ENCODE measurements around the gene WDR45.
A peak's percentile ranks its signal among the peaks of the same experiment; 100 is the strongest.

Gene WDR45

DNA sequence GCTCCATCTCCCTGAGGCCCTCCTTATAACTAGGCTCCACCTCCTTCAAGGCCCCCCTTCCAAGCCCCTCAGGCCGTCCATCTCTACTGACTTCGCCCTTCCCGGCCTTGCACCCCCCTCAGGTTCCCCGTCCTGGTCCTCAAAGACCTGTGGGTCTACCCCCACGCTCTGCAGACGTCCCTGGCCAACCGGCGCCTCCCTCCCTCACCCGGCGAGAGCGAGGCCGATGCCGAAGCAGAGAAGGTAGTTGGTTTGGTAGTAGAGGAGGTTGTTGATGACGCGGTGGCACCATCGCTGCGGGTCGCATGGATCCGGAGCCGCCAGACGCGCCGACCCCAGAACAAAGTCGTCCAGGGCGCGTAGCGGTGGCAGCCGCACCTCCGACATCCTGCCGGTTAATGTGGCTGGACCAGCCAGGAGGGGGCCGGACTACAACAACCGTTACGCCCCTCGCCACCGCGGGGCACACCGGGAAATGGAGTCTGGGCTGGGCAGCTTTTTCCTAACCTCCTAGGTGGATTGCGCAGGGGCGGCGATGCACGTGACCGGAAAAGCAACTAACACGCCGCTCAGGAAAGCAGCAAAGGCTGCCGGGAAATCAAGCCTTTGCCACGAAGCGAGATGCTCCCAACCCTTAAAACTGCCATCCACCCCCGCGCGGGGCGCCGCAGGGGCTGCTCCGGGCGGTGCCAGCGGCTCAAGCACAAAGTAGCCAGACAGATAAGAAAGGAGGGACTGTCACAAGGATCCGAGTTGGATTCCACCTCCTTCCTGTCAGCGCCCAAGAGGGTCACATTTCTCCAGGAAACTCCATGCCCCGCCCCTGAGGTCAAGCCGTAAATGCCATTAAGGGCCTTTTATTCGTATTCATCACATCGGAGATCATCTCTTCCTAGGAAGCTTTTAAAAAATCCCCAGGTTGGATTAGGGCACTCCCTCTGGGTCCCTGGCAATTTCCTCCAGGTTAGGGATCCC lies 5.8 kb downstream of the WDR45 start, which contains the start of gene PRAF2 (continued):
- TF ChIP-seq, protein P1, sequence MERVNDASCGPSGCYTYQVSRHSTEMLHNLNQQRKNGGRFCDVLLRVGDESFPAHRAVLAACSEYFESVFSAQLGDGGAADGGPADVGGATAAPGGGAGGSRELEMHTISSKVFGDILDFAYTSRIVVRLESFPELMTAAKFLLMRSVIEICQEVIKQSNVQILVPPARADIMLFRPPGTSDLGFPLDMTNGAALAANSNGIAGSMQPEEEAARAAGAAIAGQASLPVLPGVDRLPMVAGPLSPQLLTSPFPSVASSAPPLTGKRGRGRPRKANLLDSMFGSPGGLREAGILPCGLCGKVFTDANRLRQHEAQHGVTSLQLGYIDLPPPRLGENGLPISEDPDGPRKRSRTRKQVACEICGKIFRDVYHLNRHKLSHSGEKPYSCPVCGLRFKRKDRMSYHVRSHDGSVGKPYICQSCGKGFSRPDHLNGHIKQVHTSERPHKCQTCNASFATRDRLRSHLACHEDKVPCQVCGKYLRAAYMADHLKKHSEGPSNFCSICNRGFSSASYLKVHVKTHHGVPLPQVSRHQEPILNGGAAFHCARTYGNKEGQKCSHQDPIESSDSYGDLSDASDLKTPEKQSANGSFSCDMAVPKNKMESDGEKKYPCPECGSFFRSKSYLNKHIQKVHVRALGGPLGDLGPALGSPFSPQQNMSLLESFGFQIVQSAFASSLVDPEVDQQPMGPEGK (tag by site-specific recombination; IDR thresholded peaks at IDR 0.05): peak; percentile 31
- TF ChIP-seq ZNF184 (tag by site-specific recombination; IDR thresholded peaks at IDR 0.05) (no peak), ZNF843 (tag by site-specific recombination; IDR thresholded peaks at IDR 0.05) (0 out of 2 replicates have a peak, but pooled peaks have one; percentile 13), KLF7 (tag by site-specific recombination; IDR thresholded peaks at IDR 0.05; ENCODE audit: borderline replicate concordance) (0 out of 2 replicates have a peak, but pooled peaks have one; percentile 38), KLF1 (tag by site-specific recombination; IDR thresholded peaks at IDR 0.05) (no peak), ZNF274 (IDR thresholded peaks at IDR 0.05; ENCODE audit: low read length) (no peak), ZNF274 (tag by site-specific recombination; IDR thresholded peaks at IDR 0.05; ENCODE audit: borderline replicate concordance) (no peak), ZEB2 (tag by site-specific recombination; IDR thresholded peaks at IDR 0.05) (peak; percentile 46; the same call in 1 of the 2 replicates), ZNF354C (tag by site-specific recombination; IDR thresholded peaks at IDR 0.05; ENCODE audit: borderline replicate concordance, low read depth) (no peak), ZNF146 (tag by site-specific recombination; IDR thresholded peaks at IDR 0.05) (no peak), ZNF426 (tag by site-specific recombination; IDR thresholded peaks at IDR 0.05) (no peak), ZNF266 (tag by site-specific recombination; IDR thresholded peaks at IDR 0.05; ENCODE audit: low read depth) (no peak), ZBTB48 (tag by site-specific recombination; IDR thresholded peaks at IDR 0.05) (peak; percentile 73), ZNF324 (tag by site-specific recombination; IDR thresholded peaks at IDR 0.05) (0 out of 2 replicates have a peak, but pooled peaks have one; percentile 31), SP7 (tag by site-specific recombination; IDR thresholded peaks at IDR 0.05) (peak; percentile 65)
- TF ChIP-seq, protein P2, sequence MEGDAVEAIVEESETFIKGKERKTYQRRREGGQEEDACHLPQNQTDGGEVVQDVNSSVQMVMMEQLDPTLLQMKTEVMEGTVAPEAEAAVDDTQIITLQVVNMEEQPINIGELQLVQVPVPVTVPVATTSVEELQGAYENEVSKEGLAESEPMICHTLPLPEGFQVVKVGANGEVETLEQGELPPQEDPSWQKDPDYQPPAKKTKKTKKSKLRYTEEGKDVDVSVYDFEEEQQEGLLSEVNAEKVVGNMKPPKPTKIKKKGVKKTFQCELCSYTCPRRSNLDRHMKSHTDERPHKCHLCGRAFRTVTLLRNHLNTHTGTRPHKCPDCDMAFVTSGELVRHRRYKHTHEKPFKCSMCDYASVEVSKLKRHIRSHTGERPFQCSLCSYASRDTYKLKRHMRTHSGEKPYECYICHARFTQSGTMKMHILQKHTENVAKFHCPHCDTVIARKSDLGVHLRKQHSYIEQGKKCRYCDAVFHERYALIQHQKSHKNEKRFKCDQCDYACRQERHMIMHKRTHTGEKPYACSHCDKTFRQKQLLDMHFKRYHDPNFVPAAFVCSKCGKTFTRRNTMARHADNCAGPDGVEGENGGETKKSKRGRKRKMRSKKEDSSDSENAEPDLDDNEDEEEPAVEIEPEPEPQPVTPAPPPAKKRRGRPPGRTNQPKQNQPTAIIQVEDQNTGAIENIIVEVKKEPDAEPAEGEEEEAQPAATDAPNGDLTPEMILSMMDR (tag by site-specific recombination; IDR thresholded peaks at IDR 0.05): peak; percentile 55
- TF ChIP-seq, protein P3, sequence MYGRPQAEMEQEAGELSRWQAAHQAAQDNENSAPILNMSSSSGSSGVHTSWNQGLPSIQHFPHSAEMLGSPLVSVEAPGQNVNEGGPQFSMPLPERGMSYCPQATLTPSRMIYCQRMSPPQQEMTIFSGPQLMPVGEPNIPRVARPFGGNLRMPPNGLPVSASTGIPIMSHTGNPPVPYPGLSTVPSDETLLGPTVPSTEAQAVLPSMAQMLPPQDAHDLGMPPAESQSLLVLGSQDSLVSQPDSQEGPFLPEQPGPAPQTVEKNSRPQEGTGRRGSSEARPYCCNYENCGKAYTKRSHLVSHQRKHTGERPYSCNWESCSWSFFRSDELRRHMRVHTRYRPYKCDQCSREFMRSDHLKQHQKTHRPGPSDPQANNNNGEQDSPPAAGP (tag by site-specific recombination; IDR thresholded peaks at IDR 0.05): peak; percentile 51; the same call in 1 of the 2 replicates
- TF ChIP-seq, protein P4, sequence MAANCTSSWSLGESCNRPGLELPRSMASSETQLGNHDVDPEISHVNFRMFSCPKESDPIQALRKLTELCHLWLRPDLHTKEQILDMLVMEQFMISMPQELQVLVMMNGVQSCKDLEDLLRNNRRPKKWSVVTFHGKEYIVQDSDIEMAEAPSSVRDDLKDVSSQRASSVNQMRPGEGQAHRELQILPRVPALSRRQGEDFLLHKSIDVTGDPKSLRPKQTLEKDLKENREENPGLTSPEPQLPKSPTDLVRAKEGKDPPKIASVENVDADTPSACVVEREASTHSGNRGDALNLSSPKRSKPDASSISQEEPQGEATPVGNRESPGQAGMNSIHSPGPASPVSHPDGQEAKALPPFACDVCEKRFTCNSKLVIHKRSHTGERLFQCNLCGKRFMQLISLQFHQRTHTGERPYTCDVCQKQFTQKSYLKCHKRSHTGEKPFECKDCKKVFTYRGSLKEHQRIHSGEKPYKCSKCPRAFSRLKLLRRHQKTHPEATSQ (tag by site-specific recombination; IDR thresholded peaks at IDR 0.05): no peak
- TF ChIP-seq, protein P5, sequence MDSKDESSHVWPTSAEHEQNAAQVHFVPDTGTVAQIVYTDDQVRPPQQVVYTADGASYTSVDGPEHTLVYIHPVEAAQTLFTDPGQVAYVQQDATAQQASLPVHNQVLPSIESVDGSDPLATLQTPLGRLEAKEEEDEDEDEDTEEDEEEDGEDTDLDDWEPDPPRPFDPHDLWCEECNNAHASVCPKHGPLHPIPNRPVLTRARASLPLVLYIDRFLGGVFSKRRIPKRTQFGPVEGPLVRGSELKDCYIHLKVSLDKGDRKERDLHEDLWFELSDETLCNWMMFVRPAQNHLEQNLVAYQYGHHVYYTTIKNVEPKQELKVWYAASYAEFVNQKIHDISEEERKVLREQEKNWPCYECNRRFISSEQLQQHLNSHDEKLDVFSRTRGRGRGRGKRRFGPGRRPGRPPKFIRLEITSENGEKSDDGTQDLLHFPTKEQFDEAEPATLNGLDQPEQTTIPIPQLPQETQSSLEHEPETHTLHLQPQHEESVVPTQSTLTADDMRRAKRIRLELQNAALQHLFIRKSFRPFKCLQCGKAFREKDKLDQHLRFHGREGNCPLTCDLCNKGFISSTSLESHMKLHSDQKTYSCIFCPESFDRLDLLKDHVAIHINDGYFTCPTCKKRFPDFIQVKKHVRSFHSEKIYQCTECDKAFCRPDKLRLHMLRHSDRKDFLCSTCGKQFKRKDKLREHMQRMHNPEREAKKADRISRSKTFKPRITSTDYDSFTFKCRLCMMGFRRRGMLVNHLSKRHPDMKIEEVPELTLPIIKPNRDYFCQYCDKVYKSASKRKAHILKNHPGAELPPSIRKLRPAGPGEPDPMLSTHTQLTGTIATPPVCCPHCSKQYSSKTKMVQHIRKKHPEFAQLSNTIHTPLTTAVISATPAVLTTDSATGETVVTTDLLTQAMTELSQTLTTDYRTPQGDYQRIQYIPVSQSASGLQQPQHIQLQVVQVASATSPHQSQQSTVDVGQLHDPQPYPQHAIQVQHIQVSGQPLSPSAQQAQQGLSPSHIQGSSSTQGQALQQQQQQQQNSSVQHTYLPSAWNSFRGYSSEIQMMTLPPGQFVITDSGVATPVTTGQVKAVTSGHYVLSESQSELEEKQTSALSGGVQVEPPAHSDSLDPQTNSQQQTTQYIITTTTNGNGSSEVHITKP (tag by site-specific recombination; IDR thresholded peaks at IDR 0.05): peak; percentile 58
- TF ChIP-seq, protein P6, sequence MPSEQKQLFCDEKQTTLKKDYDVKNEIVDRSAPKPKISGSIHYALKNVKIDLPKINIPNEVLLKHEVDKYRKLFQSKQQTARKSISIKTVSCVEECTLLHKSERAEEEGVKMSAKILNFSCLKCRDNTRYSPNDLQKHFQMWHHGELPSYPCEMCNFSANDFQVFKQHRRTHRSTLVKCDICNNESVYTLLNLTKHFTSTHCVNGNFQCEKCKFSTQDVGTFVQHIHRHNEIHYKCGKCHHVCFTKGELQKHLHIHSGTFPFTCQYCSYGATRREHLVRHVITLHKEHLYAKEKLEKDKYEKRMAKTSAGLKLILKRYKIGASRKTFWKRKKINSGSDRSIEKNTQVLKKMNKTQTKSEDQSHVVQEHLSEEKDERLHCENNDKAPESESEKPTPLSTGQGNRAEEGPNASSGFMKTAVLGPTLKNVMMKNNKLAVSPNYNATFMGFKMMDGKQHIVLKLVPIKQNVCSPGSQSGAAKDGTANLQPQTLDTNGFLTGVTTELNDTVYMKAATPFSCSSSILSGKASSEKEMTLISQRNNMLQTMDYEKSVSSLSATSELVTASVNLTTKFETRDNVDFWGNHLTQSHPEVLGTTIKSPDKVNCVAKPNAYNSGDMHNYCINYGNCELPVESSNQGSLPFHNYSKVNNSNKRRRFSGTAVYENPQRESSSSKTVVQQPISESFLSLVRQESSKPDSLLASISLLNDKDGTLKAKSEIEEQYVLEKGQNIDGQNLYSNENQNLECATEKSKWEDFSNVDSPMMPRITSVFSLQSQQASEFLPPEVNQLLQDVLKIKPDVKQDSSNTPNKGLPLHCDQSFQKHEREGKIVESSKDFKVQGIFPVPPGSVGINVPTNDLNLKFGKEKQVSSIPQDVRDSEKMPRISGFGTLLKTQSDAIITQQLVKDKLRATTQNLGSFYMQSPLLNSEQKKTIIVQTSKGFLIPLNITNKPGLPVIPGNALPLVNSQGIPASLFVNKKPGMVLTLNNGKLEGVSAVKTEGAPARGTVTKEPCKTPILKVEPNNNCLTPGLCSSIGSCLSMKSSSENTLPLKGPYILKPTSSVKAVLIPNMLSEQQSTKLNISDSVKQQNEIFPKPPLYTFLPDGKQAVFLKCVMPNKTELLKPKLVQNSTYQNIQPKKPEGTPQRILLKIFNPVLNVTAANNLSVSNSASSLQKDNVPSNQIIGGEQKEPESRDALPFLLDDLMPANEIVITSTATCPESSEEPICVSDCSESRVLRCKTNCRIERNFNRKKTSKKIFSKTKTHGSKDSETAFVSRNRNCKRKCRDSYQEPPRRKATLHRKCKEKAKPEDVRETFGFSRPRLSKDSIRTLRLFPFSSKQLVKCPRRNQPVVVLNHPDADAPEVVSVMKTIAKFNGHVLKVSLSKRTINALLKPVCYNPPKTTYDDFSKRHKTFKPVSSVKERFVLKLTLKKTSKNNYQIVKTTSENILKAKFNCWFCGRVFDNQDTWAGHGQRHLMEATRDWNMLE (tag by site-specific recombination; conservative IDR thresholded peaks at IDR 0.05; ENCODE audit: low read depth): peak; percentile 46
- TF ChIP-seq, protein P7, sequence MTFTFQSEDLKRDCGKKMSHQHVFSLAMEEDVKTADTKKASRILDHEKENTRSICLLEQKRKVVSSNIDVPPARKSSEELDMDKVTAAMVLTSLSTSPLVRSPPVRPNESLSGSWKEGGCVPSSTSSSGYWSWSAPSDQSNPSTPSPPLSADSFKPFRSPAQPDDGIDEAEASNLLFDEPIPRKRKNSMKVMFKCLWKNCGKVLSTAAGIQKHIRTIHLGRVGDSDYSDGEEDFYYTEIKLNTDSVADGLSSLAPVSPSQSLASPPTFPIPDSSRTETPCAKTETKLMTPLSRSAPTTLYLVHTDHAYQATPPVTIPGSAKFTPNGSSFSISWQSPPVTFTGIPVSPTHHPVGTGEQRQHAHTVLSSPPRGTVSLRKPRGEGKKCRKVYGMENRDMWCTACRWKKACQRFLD (tag by site-specific recombination; IDR thresholded peaks at IDR 0.05): no peak

All from HEK293 (cell line).